ENCODE data around the gene PER2.
"Not testable (repeated sequence)": the region's sequence is repeated elsewhere in the genome, so short reads cannot be mapped to it uniquely, and the experiment has no call there.

The PER2 gene

DNA sequence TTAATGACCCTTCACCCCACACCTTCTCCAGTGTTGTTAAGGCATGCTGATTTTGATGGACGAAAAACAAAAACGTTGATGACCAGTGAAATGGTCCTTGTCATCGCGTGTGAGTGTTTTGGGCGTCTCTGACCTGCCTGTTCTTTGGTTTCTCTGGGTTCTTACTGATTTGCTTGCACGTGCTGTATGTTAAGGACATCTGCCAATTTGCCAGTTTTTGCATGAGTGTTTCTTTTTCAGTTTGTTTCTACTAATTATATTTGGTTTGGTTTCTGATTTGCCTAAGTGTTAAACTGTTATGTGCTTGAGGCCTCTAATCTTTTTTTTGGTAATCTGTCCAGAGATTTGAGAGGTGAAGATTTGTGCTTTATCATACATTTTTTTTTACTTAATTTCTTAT, 46.5 kb upstream of the PER2 start:
- Mint-ChIP-seq H3K36me3 (ENCODE audit: low read depth) (peaks cover 29% of the 10 kb centered on the region), H3K9me3 (no peaks in the 10 kb centered on the region), H3K27ac (no peak overlapping the region), H3K27me3 (ENCODE audit: low read depth) (no peaks in the 10 kb centered on the region), H3K4me3 (no peak overlapping the region), H3K4me1 (no peaks in the 10 kb centered on the region)
- no peak for TF ChIP-seq CTCF (IDR thresholded peaks at IDR 0.05; ENCODE audit: unreplicated experiment in 3 of 3)

GRCh38 chr2:238331916-238332315, 43.5 kb upstream of the PER2 start:
- no peak overlapping the region for H3K27ac Mint-ChIP-seq
- no peaks in the 10 kb centered on the region for H3K27me3 Mint-ChIP-seq (ENCODE audit: low read depth)
- H3K36me3 Mint-ChIP-seq (ENCODE audit: low read depth), result peaks cover 47% of the 10 kb centered on the region
- TF ChIP-seq CTCF (IDR thresholded peaks at IDR 0.05; ENCODE audit: unreplicated experiment in 3 of 3), result no peak
- no peaks in the 10 kb centered on the region for H3K4me1 Mint-ChIP-seq
- no peak overlapping the region for H3K4me3 Mint-ChIP-seq
- no peaks in the 10 kb centered on the region for H3K9me3 Mint-ChIP-seq

GRCh38 chr2:238330391-238330790, 42.0 kb upstream of the PER2 start:
- Mint-ChIP-seq H3K27ac (no peak overlapping the region), H3K36me3 (ENCODE audit: low read depth) (peaks cover 55% of the 10 kb centered on the region), H3K9me3 (no peaks in the 10 kb centered on the region), H3K4me3 (no peak overlapping the region), H3K4me1 (no peaks in the 10 kb centered on the region), H3K27me3 (ENCODE audit: low read depth) (no peaks in the 10 kb centered on the region)
- TF ChIP-seq CTCF (IDR thresholded peaks at IDR 0.05; ENCODE audit: unreplicated experiment in 3 of 3), result no peak

DNA sequence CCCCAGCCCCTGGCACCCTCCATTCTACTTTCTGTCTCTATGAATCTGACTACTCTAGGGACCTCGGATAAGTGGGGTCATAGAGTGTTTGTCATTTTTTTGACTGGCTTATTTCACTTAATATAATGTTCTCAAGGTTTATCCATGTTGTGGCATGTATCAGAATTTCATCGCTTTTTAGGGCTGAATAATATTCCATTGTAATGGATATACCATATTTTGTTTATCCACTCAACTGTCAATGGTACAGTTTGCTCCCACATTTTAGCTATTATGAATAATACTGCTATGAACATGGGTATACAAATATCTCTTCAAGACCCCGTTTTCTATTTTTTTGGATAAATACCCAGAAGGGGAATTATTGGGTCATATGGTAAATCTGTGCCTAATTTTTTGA, 39.3 kb upstream of the PER2 start:
- Mint-ChIP-seq H3K4me3 (no peak overlapping the region), H3K36me3 (ENCODE audit: low read depth) (peaks cover 53% of the 10 kb centered on the region), H3K4me1 (peaks cover 2% of the 10 kb centered on the region), H3K27ac (no peak overlapping the region), H3K9me3 (no peaks in the 10 kb centered on the region), H3K27me3 (ENCODE audit: low read depth) (no peaks in the 10 kb centered on the region)
- no peak for TF ChIP-seq CTCF (IDR thresholded peaks at IDR 0.05; ENCODE audit: unreplicated experiment in 3 of 3)

DNA sequence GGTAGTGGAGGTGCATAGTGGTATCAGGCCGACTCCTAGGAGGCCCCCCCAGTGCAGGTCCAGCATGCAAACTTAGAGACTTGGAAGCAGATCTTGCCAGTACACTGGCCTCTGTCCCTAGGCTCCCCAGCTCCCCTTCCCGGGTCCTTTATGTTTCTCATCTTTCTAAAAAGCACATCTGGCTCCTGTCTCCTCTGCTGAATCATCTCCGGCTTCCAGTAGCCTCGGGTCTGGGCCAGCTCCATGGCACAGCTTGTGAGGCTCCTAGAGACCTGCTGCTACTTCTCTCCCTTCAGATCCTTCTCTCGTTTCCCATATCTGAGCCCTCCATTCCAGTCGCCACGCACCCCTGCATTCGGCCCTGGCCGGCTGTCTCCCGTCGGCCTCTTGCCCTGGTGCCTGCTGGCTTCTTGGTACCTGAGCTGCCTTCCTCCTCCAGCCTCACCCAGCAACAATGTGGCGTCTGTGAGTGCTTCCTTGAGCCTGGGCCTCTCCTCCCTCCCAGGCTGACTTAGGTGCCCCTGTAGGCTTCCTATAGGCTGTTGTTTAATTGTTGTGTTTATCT, 38.5 kb upstream of the PER2 start:
- no peak for TF ChIP-seq CTCF (IDR thresholded peaks at IDR 0.05; ENCODE audit: unreplicated experiment in 3 of 3)
- Mint-ChIP-seq H3K27ac (no peak overlapping the region), H3K4me3 (no peak overlapping the region), H3K36me3 (ENCODE audit: low read depth) (peaks cover 53% of the 10 kb centered on the region), H3K4me1 (peaks cover 5% of the 10 kb centered on the region), H3K9me3 (no peaks in the 10 kb centered on the region), H3K27me3 (ENCODE audit: low read depth) (no peaks in the 10 kb centered on the region)

GRCh38 chr2:238325694-238326093, 37.3 kb upstream of the PER2 start:
- H3K9me3 Mint-ChIP-seq, result no peaks in the 10 kb centered on the region
- no peak overlapping the region for H3K27ac Mint-ChIP-seq
- no peak overlapping the region for H3K4me3 Mint-ChIP-seq
- no peaks in the 10 kb centered on the region for H3K27me3 Mint-ChIP-seq (ENCODE audit: low read depth)
- H3K36me3 Mint-ChIP-seq (ENCODE audit: low read depth), result peaks cover 53% of the 10 kb centered on the region
- peaks cover 14% of the 10 kb centered on the region for H3K4me1 Mint-ChIP-seq
- TF ChIP-seq CTCF (IDR thresholded peaks at IDR 0.05; ENCODE audit: unreplicated experiment in 3 of 3), result no peak

DNA sequence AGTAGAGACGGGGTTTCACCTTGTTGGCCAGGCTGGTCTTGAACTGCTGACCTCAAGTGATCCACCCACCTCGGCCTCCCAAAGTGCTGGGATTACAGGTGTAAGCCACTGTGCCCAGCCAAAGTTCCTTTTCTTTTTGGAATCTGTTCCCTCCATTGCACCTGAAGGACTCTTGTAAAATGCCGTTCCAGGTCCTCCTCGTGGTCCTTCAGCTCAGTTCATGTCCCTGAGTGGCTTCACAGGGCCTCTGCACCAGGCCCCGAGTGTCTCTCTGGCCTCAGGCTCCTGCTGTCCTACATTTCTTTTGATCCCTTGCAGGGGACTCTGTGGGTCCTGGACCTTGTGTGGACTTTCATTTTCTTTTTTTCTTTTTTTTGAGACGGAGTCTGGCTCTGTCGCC, 35.8 kb upstream of the PER2 start:
- H3K36me3 Mint-ChIP-seq (ENCODE audit: low read depth), result peaks cover 46% of the 10 kb centered on the region
- peaks cover 14% of the 10 kb centered on the region for H3K4me1 Mint-ChIP-seq
- not testable (repeated sequence) for H3K27me3 Mint-ChIP-seq (ENCODE audit: low read depth); H3K4me3 Mint-ChIP-seq; H3K27ac Mint-ChIP-seq; H3K9me3 Mint-ChIP-seq

Data from nephron (organoid).